ENCODE results near the gene EHBP1.

Gene EHBP1

GRCh38 chr2:62881162-62881795, 175.8 kb downstream of the EHBP1 start:
- Histone ChIP-seq H3K36me3 (ENCODE audit: insufficient read depth) (no peaks in the 10 kb centered on the region), H3K4me2 (no peak overlapping the region), H3K27me3 (ENCODE audit: insufficient read depth, low read depth) (no peaks in the 10 kb centered on the region), H3K4me3 (IDR thresholded peaks at IDR 0.05; ENCODE audit: insufficient read depth, low read depth, low read length) (no peak overlapping the region), H3K79me2 (ENCODE audit: insufficient read depth, low read depth) (no peaks in the 10 kb centered on the region), H3K27ac (no peak overlapping the region), H2AFZ (ENCODE audit: low read depth) (no peak overlapping the region), H4K20me1 (ENCODE audit: insufficient read depth) (no peaks in the 10 kb centered on the region), H3K9ac (no peak overlapping the region), H3K4me1 (ENCODE audit: low read depth, poor library complexity, severe bottlenecking) (no peaks in the 10 kb centered on the region)
- no peak for TF ChIP-seq CTCF (conservative IDR thresholded peaks at IDR 0.05; ENCODE audit: low read depth, low read length)

- H3K79me2 ChIP-seq (ENCODE audit: insufficient read depth, low read depth) = no peaks in the 10 kb centered on the region
- no peak overlapping the region for H3K4me2 ChIP-seq
- no peak overlapping the region for H3K27ac ChIP-seq
- no peaks in the 10 kb centered on the region for H3K36me3 ChIP-seq (ENCODE audit: insufficient read depth)
- no peaks in the 10 kb centered on the region for H3K4me1 ChIP-seq (ENCODE audit: low read depth, poor library complexity, severe bottlenecking)
- no peaks in the 10 kb centered on the region for H3K27me3 ChIP-seq (ENCODE audit: insufficient read depth, low read depth)
- H4K20me1 ChIP-seq (ENCODE audit: insufficient read depth) = no peaks in the 10 kb centered on the region
- TF ChIP-seq CTCF (conservative IDR thresholded peaks at IDR 0.05; ENCODE audit: low read depth, low read length) = no peak
- no peak overlapping the region for H2AFZ ChIP-seq (ENCODE audit: low read depth)
- H3K9ac ChIP-seq = no peak overlapping the region
- H3K4me3 ChIP-seq (IDR thresholded peaks at IDR 0.05; ENCODE audit: insufficient read depth, low read depth, low read length) = no peak overlapping the region
Measured at GRCh38 chr2:62883629-62884028, 178.1 kb downstream of the EHBP1 start.

GRCh38 chr2:62884086-62884485, 178.6 kb downstream of the EHBP1 start:
- Histone ChIP-seq H3K4me2 (no peak overlapping the region), H3K4me1 (ENCODE audit: low read depth, poor library complexity, severe bottlenecking) (no peaks in the 10 kb centered on the region), H3K9ac (no peak overlapping the region), H3K27me3 (ENCODE audit: insufficient read depth, low read depth) (no peaks in the 10 kb centered on the region), H3K36me3 (ENCODE audit: insufficient read depth) (no peaks in the 10 kb centered on the region), H4K20me1 (ENCODE audit: insufficient read depth) (no peaks in the 10 kb centered on the region), H3K4me3 (IDR thresholded peaks at IDR 0.05; ENCODE audit: insufficient read depth, low read depth, low read length) (no peak overlapping the region), H2AFZ (ENCODE audit: low read depth) (no peak overlapping the region), H3K79me2 (ENCODE audit: insufficient read depth, low read depth) (no peaks in the 10 kb centered on the region), H3K27ac (no peak overlapping the region)
- TF ChIP-seq CTCF (conservative IDR thresholded peaks at IDR 0.05; ENCODE audit: low read depth, low read length) = no peak

DNA sequence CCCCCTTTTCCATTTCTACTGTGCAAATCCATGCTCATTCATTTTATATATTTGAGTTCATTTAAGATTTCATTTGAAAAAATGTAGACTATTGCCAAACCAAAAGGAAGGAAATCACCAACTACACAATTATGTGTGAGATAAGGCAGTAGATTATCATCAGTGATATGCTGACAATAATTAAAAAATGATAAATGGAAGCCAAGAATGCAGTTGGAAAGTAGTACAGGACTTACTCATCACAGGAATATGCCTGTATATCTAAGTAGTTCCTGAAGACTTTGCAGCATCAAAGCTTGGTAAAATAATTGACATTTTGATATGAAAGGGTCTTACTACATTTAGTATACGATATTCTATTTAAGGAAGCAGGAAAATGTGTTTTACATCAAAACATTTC, 179.0 kb downstream of the EHBP1 start:
- Histone ChIP-seq H3K9ac (no peak overlapping the region), H3K27me3 (ENCODE audit: insufficient read depth, low read depth) (no peaks in the 10 kb centered on the region), H3K4me1 (ENCODE audit: low read depth, poor library complexity, severe bottlenecking) (no peaks in the 10 kb centered on the region), H4K20me1 (ENCODE audit: insufficient read depth) (no peaks in the 10 kb centered on the region), H2AFZ (ENCODE audit: low read depth) (no peak overlapping the region), H3K27ac (no peak overlapping the region), H3K79me2 (ENCODE audit: insufficient read depth, low read depth) (no peaks in the 10 kb centered on the region), H3K4me2 (no peak overlapping the region), H3K4me3 (IDR thresholded peaks at IDR 0.05; ENCODE audit: insufficient read depth, low read depth, low read length) (no peak overlapping the region), H3K36me3 (ENCODE audit: insufficient read depth) (no peaks in the 10 kb centered on the region)
- no peak for TF ChIP-seq CTCF (conservative IDR thresholded peaks at IDR 0.05; ENCODE audit: low read depth, low read length)

Data from KMS-11 (cell line).